ENCODE measurements around the gene ARAP1. TPM values are rescaled to one million over a fixed set of nuclear protein-coding genes. Genes with fewer than 3 reads are reported as not detected.

The ARAP1 gene
- total RNA-seq, 1 experiment from 2014 or later: 26.4 TPM

- Histone ChIP-seq H3K4me1 (replicated peaks) (no peaks in the 10 kb centered on the region), H3K27me3 (replicated peaks) (no peaks in the 10 kb centered on the region), H3K9me3 (replicated peaks) (no peaks in the 10 kb centered on the region), H3K36me3 (no peaks in the 10 kb centered on the region), H3K27ac (no peak overlapping the region), H3K4me3 (no peak overlapping the region)
- no peak for DNase-seq (ENCODE audit: low read depth in 1 of 2, low spot score in 2 of 2)
These were observed 41.1 kb downstream of the ARAP1 start for GRCh38 chr11:72711141-72711540.

DNA sequence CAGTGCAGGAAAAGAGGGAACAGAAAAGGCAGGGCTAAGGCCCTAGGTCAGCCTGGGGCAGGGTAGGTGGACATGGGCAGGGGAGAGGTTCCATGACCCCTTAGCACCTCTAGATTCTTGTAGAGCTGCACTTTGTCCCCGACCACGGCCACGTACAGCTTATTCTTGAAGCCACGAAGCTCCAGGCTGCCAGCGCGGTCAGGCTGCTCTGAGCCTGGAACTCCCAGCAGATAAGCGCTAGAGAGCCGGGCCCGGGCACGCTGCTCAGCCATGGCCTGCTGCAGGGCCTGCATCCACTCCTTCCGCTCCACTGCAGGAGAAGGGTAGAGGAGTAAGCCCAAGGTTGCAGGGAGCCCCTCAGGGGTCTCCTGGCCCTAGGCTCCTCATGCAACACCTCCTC is 41.9 kb downstream of the ARAP1 start:
- no peak overlapping the region for H3K27ac ChIP-seq
- no peaks in the 10 kb centered on the region for H3K9me3 ChIP-seq (replicated peaks)
- H3K4me1 ChIP-seq (replicated peaks): no peaks in the 10 kb centered on the region
- no peaks in the 10 kb centered on the region for H3K27me3 ChIP-seq (replicated peaks)
- no peak for DNase-seq (ENCODE audit: low read depth in 1 of 2, low spot score in 2 of 2)
- no peaks in the 10 kb centered on the region for H3K36me3 ChIP-seq
- H3K4me3 ChIP-seq: no peak overlapping the region

DNA sequence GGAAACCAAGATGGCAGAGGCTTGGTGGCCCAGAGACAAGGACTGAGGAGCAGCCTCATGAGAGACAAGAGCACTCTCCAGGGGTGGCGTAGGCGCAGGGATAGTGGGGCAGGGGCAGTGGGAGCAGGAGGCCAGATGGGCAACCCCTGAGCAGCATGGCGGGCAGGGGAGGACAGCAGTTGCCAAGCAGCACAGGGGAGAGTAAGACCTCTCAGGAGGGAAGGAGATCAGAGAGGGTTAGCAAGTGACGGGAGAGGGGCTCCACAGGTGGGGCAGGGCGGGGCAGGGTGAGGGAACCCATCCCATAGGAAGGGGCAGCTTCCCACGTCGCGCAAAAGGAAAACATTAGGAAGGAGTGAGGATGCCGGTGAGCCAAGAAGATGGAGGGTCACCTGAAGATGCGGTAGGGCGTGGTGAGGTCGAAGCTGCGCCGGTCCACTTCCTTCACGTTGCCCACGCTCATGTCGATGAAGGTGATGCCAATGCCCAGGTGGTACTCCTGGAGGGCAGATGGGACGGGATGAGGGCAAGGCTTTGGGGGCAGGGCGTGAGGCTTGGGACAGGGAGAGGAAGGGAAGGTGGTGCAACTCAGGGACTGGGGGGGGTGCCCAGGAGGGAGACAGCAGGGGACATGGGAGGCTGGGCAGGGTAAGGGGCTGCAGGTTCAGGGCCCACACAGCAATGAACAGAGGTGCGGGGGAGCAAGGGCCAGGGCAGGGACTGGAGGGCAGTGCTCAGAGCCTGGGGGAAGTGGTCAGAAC is 42.5 kb downstream of the ARAP1 start:
- H3K27ac ChIP-seq: no peak overlapping the region
- no peak for DNase-seq (ENCODE audit: low read depth in 1 of 2, low spot score in 2 of 2)
- no peaks in the 10 kb centered on the region for H3K9me3 ChIP-seq (replicated peaks)
- H3K4me3 ChIP-seq: no peak overlapping the region
- H3K36me3 ChIP-seq: no peaks in the 10 kb centered on the region
- no peaks in the 10 kb centered on the region for H3K4me1 ChIP-seq (replicated peaks)
- no peaks in the 10 kb centered on the region for H3K27me3 ChIP-seq (replicated peaks)

DNA sequence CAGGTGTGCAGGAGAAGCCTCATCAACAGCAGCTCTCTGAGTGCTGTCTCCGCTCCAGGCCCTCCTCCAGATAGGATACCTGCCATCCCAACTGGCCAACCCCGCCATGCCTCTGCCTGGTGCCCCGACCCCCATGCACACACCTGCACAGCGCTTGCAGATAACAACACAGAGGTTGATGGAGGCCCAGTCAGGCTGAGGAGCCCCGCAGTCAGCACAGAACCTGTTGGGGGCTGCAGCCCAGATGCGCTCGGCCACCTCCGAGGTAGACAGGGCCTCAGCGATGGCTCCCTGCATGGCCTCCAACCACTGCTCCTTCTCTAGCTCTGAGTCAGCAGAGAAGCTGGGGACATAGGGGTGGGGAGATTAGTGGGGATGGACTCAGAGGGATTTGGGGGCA is 45.2 kb downstream of the ARAP1 start:
- no peak for DNase-seq (ENCODE audit: low read depth in 1 of 2, low spot score in 2 of 2)
- H3K27me3 ChIP-seq (replicated peaks): no peaks in the 10 kb centered on the region
- H3K9me3 ChIP-seq (replicated peaks): no peaks in the 10 kb centered on the region
- no peak overlapping the region for H3K4me3 ChIP-seq
- no peaks in the 10 kb centered on the region for H3K4me1 ChIP-seq (replicated peaks)
- no peaks in the 10 kb centered on the region for H3K36me3 ChIP-seq
- H3K27ac ChIP-seq: no peak overlapping the region

- no peaks in the 10 kb centered on the region for H3K27me3 ChIP-seq (replicated peaks)
- H3K4me3 ChIP-seq: no peak overlapping the region
- no peaks in the 10 kb centered on the region for H3K9me3 ChIP-seq (replicated peaks)
- no peak overlapping the region for H3K27ac ChIP-seq
- H3K36me3 ChIP-seq: no peaks in the 10 kb centered on the region
- DNase-seq (ENCODE audit: low read depth in 1 of 2, low spot score in 2 of 2): no peak
- no peaks in the 10 kb centered on the region for H3K4me1 ChIP-seq (replicated peaks)
These were observed 45.6 kb downstream of the ARAP1 start for GRCh38 chr11:72706579-72706978.

- no peak overlapping the region for H3K27ac ChIP-seq
- no peak for DNase-seq (ENCODE audit: low read depth in 1 of 2, low spot score in 2 of 2)
- H3K36me3 ChIP-seq: no peaks in the 10 kb centered on the region
- no peaks in the 10 kb centered on the region for H3K4me1 ChIP-seq (replicated peaks)
- H3K27me3 ChIP-seq (replicated peaks): no peaks in the 10 kb centered on the region
- no peak overlapping the region for H3K4me3 ChIP-seq
- no peaks in the 10 kb centered on the region for H3K9me3 ChIP-seq (replicated peaks)
These were observed 46.5 kb downstream of the ARAP1 start for GRCh38 chr11:72705442-72706365.

- Histone ChIP-seq H3K4me1 (replicated peaks) (no peaks in the 10 kb centered on the region), H3K9me3 (replicated peaks) (no peaks in the 10 kb centered on the region), H3K4me3 (no peak overlapping the region), H3K36me3 (no peaks in the 10 kb centered on the region), H3K27me3 (replicated peaks) (no peaks in the 10 kb centered on the region), H3K27ac (no peak overlapping the region)
- no peak for DNase-seq (ENCODE audit: low read depth in 1 of 2, low spot score in 2 of 2)
These were observed 47.4 kb downstream of the ARAP1 start for GRCh38 chr11:72704783-72705265.

DNA sequence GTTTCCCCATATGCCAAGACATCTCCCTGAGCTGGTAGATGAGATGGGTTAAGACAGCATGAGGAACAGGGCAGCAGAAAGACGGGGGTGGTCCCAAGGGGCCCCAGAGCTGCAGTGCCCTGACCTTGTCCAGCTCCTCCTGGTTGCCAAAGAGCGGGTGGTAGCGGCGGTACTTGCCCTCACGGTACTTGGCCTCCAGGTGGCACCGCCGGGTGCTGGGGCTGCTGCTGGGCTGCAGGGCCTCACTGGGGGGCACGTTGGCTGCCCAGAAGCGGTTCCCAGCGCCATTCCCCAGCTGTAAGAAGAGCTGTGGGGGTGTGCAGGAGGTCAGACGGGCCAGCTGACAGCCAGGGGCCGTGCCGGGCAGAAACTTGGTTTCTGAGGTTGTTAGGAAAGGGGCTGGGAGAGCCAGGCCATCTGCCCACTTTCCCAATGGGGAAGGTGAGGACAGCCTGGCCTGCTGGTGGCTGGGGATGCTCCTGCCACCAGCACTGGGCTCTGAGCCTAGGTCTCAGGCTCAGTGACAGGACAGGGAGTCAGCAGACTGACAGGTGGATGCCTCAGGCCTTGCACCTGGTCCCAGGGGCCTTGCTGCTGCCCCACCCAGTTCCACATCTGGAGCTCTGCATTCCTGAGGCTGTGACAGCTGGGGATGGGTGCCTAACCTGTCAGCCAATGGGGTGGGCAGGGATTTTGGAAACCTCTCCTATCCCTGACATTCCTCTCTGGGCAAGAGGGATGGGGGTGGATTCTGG is 48.0 kb downstream of the ARAP1 start:
- Histone ChIP-seq H3K4me3 (no peak overlapping the region), H3K27ac (no peak overlapping the region), H3K4me1 (replicated peaks) (no peaks in the 10 kb centered on the region), H3K9me3 (replicated peaks) (no peaks in the 10 kb centered on the region), H3K27me3 (replicated peaks) (no peaks in the 10 kb centered on the region), H3K36me3 (no peaks in the 10 kb centered on the region)
- DNase-seq (ENCODE audit: low read depth in 1 of 2, low spot score in 2 of 2): no peak

DNA sequence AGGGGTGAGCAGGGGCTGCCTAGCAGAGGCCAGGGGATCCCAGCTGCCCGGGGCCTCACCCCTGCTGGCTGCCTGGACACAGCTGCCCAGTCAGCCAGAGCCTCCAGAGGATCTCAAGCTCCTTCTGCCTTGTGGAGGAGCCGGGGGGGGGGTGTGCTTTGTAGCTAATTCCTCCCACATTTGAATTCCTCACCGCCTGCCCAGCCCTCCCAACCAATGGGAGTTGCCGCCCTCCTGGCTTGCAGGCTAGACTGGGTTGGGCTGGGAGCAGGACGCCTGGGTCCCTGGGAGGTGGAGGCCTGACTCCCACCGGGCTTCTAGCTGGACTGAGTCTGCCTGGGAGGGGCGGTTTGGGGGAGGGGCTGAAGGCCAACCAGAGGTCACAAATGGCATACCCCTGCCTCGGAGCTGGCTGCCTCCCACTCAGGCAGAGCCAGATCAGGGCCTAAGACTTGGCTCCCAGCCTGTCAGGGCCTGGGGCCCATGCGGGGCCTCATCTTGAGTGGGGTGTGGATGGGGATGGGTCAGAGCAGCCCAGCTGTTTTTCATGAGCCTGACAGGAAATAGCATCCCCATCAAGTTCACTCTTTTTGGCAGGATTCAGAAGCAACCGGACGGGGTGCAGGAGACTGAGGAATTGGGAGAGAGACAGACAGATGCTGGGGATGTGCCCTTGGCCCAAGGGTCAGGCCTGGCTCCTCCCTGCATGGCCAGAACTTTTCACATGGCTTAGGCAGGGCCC is 48.8 kb downstream of the ARAP1 start:
- Histone ChIP-seq H3K27ac (no peak overlapping the region), H3K4me1 (replicated peaks) (no peaks in the 10 kb centered on the region), H3K4me3 (no peak overlapping the region), H3K27me3 (replicated peaks) (no peaks in the 10 kb centered on the region), H3K36me3 (no peaks in the 10 kb centered on the region), H3K9me3 (replicated peaks) (no peaks in the 10 kb centered on the region)
- no peak for DNase-seq (ENCODE audit: low read depth in 1 of 2, low spot score in 2 of 2)

GRCh38 chr11:72702577-72703241 is 49.5 kb downstream of the ARAP1 start:
- Histone ChIP-seq H3K27me3 (replicated peaks) (no peaks in the 10 kb centered on the region), H3K27ac (no peak overlapping the region), H3K4me1 (replicated peaks) (no peaks in the 10 kb centered on the region), H3K36me3 (no peaks in the 10 kb centered on the region), H3K9me3 (replicated peaks) (no peaks in the 10 kb centered on the region), H3K4me3 (no peak overlapping the region)
- no peak for DNase-seq (ENCODE audit: low read depth in 1 of 2, low spot score in 2 of 2)

GRCh38 chr11:72702096-72702495 is 50.1 kb downstream of the ARAP1 start:
- H3K27me3 ChIP-seq (replicated peaks): no peaks in the 10 kb centered on the region
- H3K4me3 ChIP-seq: no peak overlapping the region
- no peaks in the 10 kb centered on the region for H3K36me3 ChIP-seq
- no peaks in the 10 kb centered on the region for H3K4me1 ChIP-seq (replicated peaks)
- H3K9me3 ChIP-seq (replicated peaks): no peaks in the 10 kb centered on the region
- no peak for DNase-seq (ENCODE audit: low read depth in 1 of 2, low spot score in 2 of 2)
- no peak overlapping the region for H3K27ac ChIP-seq

DNA sequence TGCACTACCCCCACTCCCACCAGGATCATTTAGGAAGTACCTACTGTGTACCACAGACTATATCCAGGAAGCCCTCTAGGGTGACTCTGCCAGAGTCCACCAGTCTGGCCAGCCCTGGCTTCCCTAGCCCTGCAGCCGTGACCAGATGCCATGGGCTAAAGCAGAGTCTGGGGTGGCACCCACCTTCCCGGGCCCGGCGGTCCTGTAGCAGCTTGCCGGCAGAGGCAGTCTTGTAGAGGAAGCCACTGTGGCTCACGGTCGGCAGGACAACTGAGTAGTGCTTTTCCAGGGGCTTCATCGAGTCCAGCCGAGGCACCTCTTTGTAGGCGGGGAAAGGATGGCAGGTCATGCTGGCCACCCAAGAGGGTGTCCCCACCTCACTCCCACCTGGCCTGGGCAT is 50.7 kb downstream of the ARAP1 start:
- no peaks in the 10 kb centered on the region for H3K9me3 ChIP-seq (replicated peaks)
- DNase-seq (ENCODE audit: low read depth in 1 of 2, low spot score in 2 of 2): no peak
- H3K27me3 ChIP-seq (replicated peaks): no peaks in the 10 kb centered on the region
- no peak overlapping the region for H3K27ac ChIP-seq
- no peaks in the 10 kb centered on the region for H3K36me3 ChIP-seq
- no peaks in the 10 kb centered on the region for H3K4me1 ChIP-seq (replicated peaks)
- H3K4me3 ChIP-seq: no peak overlapping the region

DNA sequence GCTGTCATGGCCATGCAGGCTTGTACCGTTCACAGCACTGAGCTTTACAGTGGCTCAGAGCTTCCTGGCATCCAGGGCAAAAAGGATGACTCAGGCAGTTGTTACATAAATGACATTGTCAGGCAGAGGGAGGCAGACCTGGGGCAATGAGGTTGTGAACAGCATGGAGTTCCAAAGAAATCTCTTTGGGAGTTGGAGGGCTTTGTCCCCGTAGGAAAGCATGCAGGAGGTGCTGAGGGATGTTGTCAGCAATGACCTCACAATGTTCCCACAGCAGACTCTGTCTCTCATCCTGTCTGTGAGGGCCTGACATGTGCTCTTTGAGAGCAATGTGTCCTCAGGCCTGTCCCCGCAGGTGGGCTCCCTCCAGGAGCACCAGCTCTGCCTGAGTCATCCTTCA is 52.1 kb downstream of the ARAP1 start:
- no peaks in the 10 kb centered on the region for H3K9me3 ChIP-seq (replicated peaks)
- H3K36me3 ChIP-seq: no peaks in the 10 kb centered on the region
- no peak for DNase-seq (ENCODE audit: low read depth in 1 of 2, low spot score in 2 of 2)
- no peak overlapping the region for H3K4me3 ChIP-seq
- no peak overlapping the region for H3K27ac ChIP-seq
- H3K4me1 ChIP-seq (replicated peaks): no peaks in the 10 kb centered on the region
- no peaks in the 10 kb centered on the region for H3K27me3 ChIP-seq (replicated peaks)

Data from SJSA1 (cell line).